Stomach smooth muscle (tissue), 2 donors: ENCODE results near the gene ACER2.
"Not testable (repeated sequence)": the region's sequence is repeated elsewhere in the genome, so short reads cannot be mapped to it uniquely, and the experiment has no call there.

Experiments
- H3K27ac ChIP-seq: one replicate; pipeline ENCODE4 v1.7.0; 2013; ENCODE audit warnings: mild to moderate bottlenecking, low read length, inconsistent platforms
- H3K27me3 ChIP-seq, 2 donors: one replicate each; pipeline ENCODE4 v1.7.0; 2013; ENCODE audit warnings: low read length in 2 of 2; ENCODE audit not compliant: insufficient read depth in 2 of 2, control insufficient read depth in 1 of 2
- H3K36me3 ChIP-seq, 2 donors: one replicate each; pipeline ENCODE4 v1.7.0; 2013; ENCODE audit warnings: low read length in 2 of 2; ENCODE audit not compliant: control insufficient read depth in 2 of 2, insufficient read depth in 2 of 2
- H3K4me1 ChIP-seq: one replicate; pipeline ENCODE4 v1.7.0; 2013; ENCODE audit warnings: low read length; ENCODE audit not compliant: control insufficient read depth, insufficient read depth
- H3K4me3 ChIP-seq, 2 donors: one replicate each; pipeline ENCODE4 v1.7.0; 2013; ENCODE audit warnings: low read length in 2 of 2
- H3K9ac ChIP-seq, 2 donors: one replicate each; pipeline ENCODE4 v1.7.0; 2013; ENCODE audit warnings: low read length in 2 of 2, mild to moderate bottlenecking in 1 of 2
- H3K9me3 ChIP-seq, 2 donors: one replicate each; pipeline ENCODE4 v1.7.0; 2013; ENCODE audit warnings: low read length in 2 of 2; ENCODE audit not compliant: control insufficient read depth in 2 of 2
- donor health status: healthy.
- donor health status: Pancreatic carcinoma.

Gene ACER2

GRCh38 chr9:19380826-19381075, 28.1 kb upstream of the ACER2 start:
- Histone ChIP-seq H3K9ac (peak overlapping the region; percentile 91 to 96), H3K4me1 (peaks cover 4% of the 10 kb centered on the region), H3K4me3 (peak overlapping the region; percentile 86 to 95)

GRCh38 chr9:19381656-19382055, 27.2 kb upstream of the ACER2 start:
- H3K27ac ChIP-seq: no peak overlapping the region
- H3K4me3 ChIP-seq: no peak overlapping the region
- H3K4me1 ChIP-seq: peaks cover 4% of the 10 kb centered on the region
- no peak overlapping the region for H3K9ac ChIP-seq
- peaks cover 4 to 19% of the 10 kb centered on the region in 2 donors for H3K36me3 ChIP-seq
- H3K9me3 ChIP-seq: no peaks in the 10 kb centered on the region
- H3K27me3 ChIP-seq: no peaks in the 10 kb centered on the region

More at GRCh38 chr9:19380826-19381075, 28.1 kb upstream of the ACER2 start:
- no peaks in the 10 kb centered on the region for H3K9me3 ChIP-seq
- peak overlapping the region; percentile 84 for H3K27ac ChIP-seq
- H3K36me3 ChIP-seq: peaks cover 11 to 27% of the 10 kb centered on the region in 2 donors
- no peaks in the 10 kb centered on the region for H3K27me3 ChIP-seq

GRCh38 chr9:19385212-19385611, 23.6 kb upstream of the ACER2 start:
- H3K9ac ChIP-seq, H3K4me3 ChIP-seq: not testable (repeated sequence)

GRCh38 chr9:19385786-19386501, 22.9 kb upstream of the ACER2 start:
- H3K27ac ChIP-seq: no peak overlapping the region
- no peak overlapping the region for H3K9ac ChIP-seq
- no peaks in the 10 kb centered on the region for H3K36me3 ChIP-seq
- H3K4me1 ChIP-seq: no peaks in the 10 kb centered on the region
- no peaks in the 10 kb centered on the region for H3K9me3 ChIP-seq
- H3K27me3 ChIP-seq: no peaks in the 10 kb centered on the region
- no peak overlapping the region for H3K4me3 ChIP-seq

More at GRCh38 chr9:19385212-19385611, 23.6 kb upstream of the ACER2 start:
- H3K4me1 ChIP-seq, H3K27ac ChIP-seq, H3K27me3 ChIP-seq, H3K36me3 ChIP-seq, H3K9me3 ChIP-seq: not testable (repeated sequence)

GRCh38 chr9:19386502-19387044, 22.2 kb upstream of the ACER2 start:
- no peak overlapping the region for H3K9ac ChIP-seq
- H3K27ac ChIP-seq: no peak overlapping the region
- H3K4me3 ChIP-seq: no peak overlapping the region
- no peaks in the 10 kb centered on the region for H3K36me3 ChIP-seq
- H3K27me3 ChIP-seq: no peaks in the 10 kb centered on the region
- no peaks in the 10 kb centered on the region for H3K4me1 ChIP-seq
- H3K9me3 ChIP-seq: no peaks in the 10 kb centered on the region

GRCh38 chr9:19387317-19387716, 21.5 kb upstream of the ACER2 start:
- no peak overlapping the region for H3K27ac ChIP-seq
- H3K36me3 ChIP-seq: no peaks in the 10 kb centered on the region
- H3K9ac ChIP-seq: no peak overlapping the region
- H3K27me3 ChIP-seq: no peaks in the 10 kb centered on the region
- no peaks in the 10 kb centered on the region for H3K4me1 ChIP-seq
- H3K4me3 ChIP-seq: no peak overlapping the region
- H3K9me3 ChIP-seq: no peaks in the 10 kb centered on the region

- H3K4me3 ChIP-seq, H3K27me3 ChIP-seq, H3K9ac ChIP-seq, H3K9me3 ChIP-seq, H3K4me1 ChIP-seq, H3K27ac ChIP-seq, H3K36me3 ChIP-seq: not testable (repeated sequence)
Measured at GRCh38 chr9:19389539-19389938, 19.3 kb upstream of the ACER2 start.

- Histone ChIP-seq H3K27me3 (no peaks in the 10 kb centered on the region), H3K9ac (no peak overlapping the region), H3K4me3 (no peak overlapping the region), H3K4me1 (no peaks in the 10 kb centered on the region), H3K27ac (no peak overlapping the region), H3K36me3 (no peaks in the 10 kb centered on the region), H3K9me3 (no peaks in the 10 kb centered on the region)
Measured at GRCh38 chr9:19397845-19398244, 11.0 kb upstream of the ACER2 start.

GRCh38 chr9:19403231-19403630, 5.6 kb upstream of the ACER2 start:
- H3K9me3 ChIP-seq: not testable (repeated sequence)

GRCh38 chr9:19404283-19405075, 4.3 kb upstream of the ACER2 start:
- peaks cover 14% of the 10 kb centered on the region for H3K4me1 ChIP-seq
- no peak overlapping the region for H3K4me3 ChIP-seq
- H3K36me3 ChIP-seq: no peaks in the 10 kb centered on the region
- H3K9me3 ChIP-seq: no peaks in the 10 kb centered on the region
- no peaks in the 10 kb centered on the region for H3K27me3 ChIP-seq
- no peak overlapping the region for H3K27ac ChIP-seq
- H3K9ac ChIP-seq: no peak overlapping the region

More at GRCh38 chr9:19403231-19403630, 5.6 kb upstream of the ACER2 start:
- H3K27ac ChIP-seq, H3K27me3 ChIP-seq, H3K9ac ChIP-seq, H3K4me3 ChIP-seq, H3K4me1 ChIP-seq, H3K36me3 ChIP-seq: not testable (repeated sequence)

- H3K9ac ChIP-seq: no peak overlapping the region
- H3K4me3 ChIP-seq: no peak overlapping the region
- no peaks in the 10 kb centered on the region for H3K9me3 ChIP-seq
- peaks cover 24% of the 10 kb centered on the region for H3K4me1 ChIP-seq
- H3K27me3 ChIP-seq: no peaks in the 10 kb centered on the region
- H3K36me3 ChIP-seq: no peaks in the 10 kb centered on the region
- no peak overlapping the region for H3K27ac ChIP-seq
Measured at GRCh38 chr9:19405771-19406170, 3.0 kb upstream of the ACER2 start.
